ENCODE data around the gene RAB35. TPM values are rescaled to one million over a fixed set of nuclear protein-coding genes. Genes with fewer than 3 reads are reported as not detected.

The RAB35 gene
- polyA plus RNA-seq, 3 donors, result 35.0 to 38.0 (median 37.9) TPM

GRCh38 chr12:120110550-120111501 lies 5.7 kb downstream of the RAB35 start:
- no peak for DNase-seq

- no peak for DNase-seq
Measured at GRCh38 chr12:120109570-120110267, 6.8 kb downstream of the RAB35 start.

GRCh38 chr12:120106151-120106550 lies 10.4 kb downstream of the RAB35 start:
- no peak for DNase-seq

GRCh38 chr12:120103371-120103770 lies 13.2 kb downstream of the RAB35 start:
- DNase-seq, result no peak

GRCh38 chr12:120103044-120103338 lies 13.6 kb downstream of the RAB35 start:
- DNase-seq, result no peak

- no peak for DNase-seq
Measured at GRCh38 chr12:120102189-120103043, 14.1 kb downstream of the RAB35 start.

GRCh38 chr12:120101617-120102016 lies 14.9 kb downstream of the RAB35 start:
- DNase-seq, result no peak

- DNase-seq, result no peak
Measured at GRCh38 chr12:120101182-120101581, 15.4 kb downstream of the RAB35 start.

GRCh38 chr12:120100630-120101029 lies 15.9 kb downstream of the RAB35 start:
- no peak for DNase-seq

GRCh38 chr12:120099738-120100137 lies 16.8 kb downstream of the RAB35 start:
- DNase-seq, result no peak

GRCh38 chr12:120098756-120099470 lies 17.6 kb downstream of the RAB35 start:
- no peak for DNase-seq

GRCh38 chr12:120096671-120097202 lies 19.8 kb downstream of the RAB35 start:
- no peak for DNase-seq

- DNase-seq, result no peak
Measured at GRCh38 chr12:120095736-120096135, 20.8 kb downstream of the RAB35 start.

- no peak for DNase-seq
Measured at GRCh38 chr12:120095331-120095730, 21.2 kb downstream of the RAB35 start.

GRCh38 chr12:120094485-120094884 lies 22.1 kb downstream of the RAB35 start:
- DNase-seq, result no peak

GRCh38 chr12:120093592-120094355 lies 22.8 kb downstream of the RAB35 start:
- no peak for DNase-seq

GRCh38 chr12:120093336-120093591 lies 23.3 kb downstream of the RAB35 start:
- DNase-seq, result no peak

- DNase-seq, result no peak
Measured at GRCh38 chr12:120092551-120093335, 23.8 kb downstream of the RAB35 start.

GRCh38 chr12:120091371-120092090 lies 25.0 kb downstream of the RAB35 start:
- DNase-seq, result no peak

All from renal pelvis (tissue), 4 donors.